Measurements from ENCODE around the gene HNRNPUL1. TPM values are rescaled to one million over a fixed set of nuclear protein-coding genes. Genes with fewer than 3 reads are reported as not detected.

The HNRNPUL1 gene
- total RNA-seq, 1 donor from 2014 or later, result 126 TPM

- H3K79me2 ChIP-seq (ENCODE audit: low read depth), result peaks cover 49% of the 10 kb centered on the region
- H3K9ac ChIP-seq, result peak overlapping the region; percentile 84
- H3K36me3 Mint-ChIP-seq, result peaks cover 12% of the 10 kb centered on the region
- peak overlapping the region; percentile 85 for H3K27ac ChIP-seq
- H3F3A ChIP-seq (ENCODE audit: low read depth), result peaks cover 43% of the 10 kb centered on the region
- no peaks in the 10 kb centered on the region for H3K27me3 ChIP-seq
- H3K9me3 Mint-ChIP-seq, result no peaks in the 10 kb centered on the region
- DNase-seq (ENCODE audit: low spot score), result peak; percentile 76
- H3K27ac Mint-ChIP-seq, result peak overlapping the region; percentile 98
- TF ChIP-seq CTCF (IDR thresholded peaks at IDR 0.05) (no peak), EZH2phosphoT487 (IDR thresholded peaks at IDR 0.05) (no peak), EZH2 (IDR thresholded peaks at IDR 0.05) (no peak)
- H3K9me3 ChIP-seq (ENCODE audit: low read depth), result no peaks in the 10 kb centered on the region
- peak overlapping the region; percentile 69 for H3K4me3 ChIP-seq
- peaks cover 5% of the 10 kb centered on the region for H3K36me3 ChIP-seq
- H3K27me3 Mint-ChIP-seq (ENCODE audit: insufficient read depth, low read depth), result peaks cover 10% of the 10 kb centered on the region
- H2AFZ ChIP-seq (replicated peaks), result peak overlapping the region; percentile 45
- peaks cover 22% of the 10 kb centered on the region for H3K4me1 Mint-ChIP-seq
- peaks cover 26% of the 10 kb centered on the region for H4K20me1 ChIP-seq (ENCODE audit: low read depth)
- H3K4me2 ChIP-seq, result peak overlapping the region; percentile 77
- peaks cover 16% of the 10 kb centered on the region for H3K4me1 ChIP-seq
- H3K4me3 Mint-ChIP-seq, result peak overlapping the region; percentile 99
Observed at GRCh38 chr19:41263042-41263849, 926 bp upstream of the HNRNPUL1 start.

- peaks cover 43% of the 10 kb centered on the region for H3F3A ChIP-seq (ENCODE audit: low read depth)
- Mint-ChIP-seq H3K4me1 (peaks cover 22% of the 10 kb centered on the region), H3K36me3 (peaks cover 6% of the 10 kb centered on the region), H3K27me3 (ENCODE audit: insufficient read depth, low read depth) (peaks cover 8% of the 10 kb centered on the region), H3K27ac (peak overlapping the region; percentile 99), H3K4me3 (peak overlapping the region; percentile 99), H3K9me3 (no peaks in the 10 kb centered on the region)
- H2AFZ ChIP-seq (replicated peaks), result peak overlapping the region; percentile 18
- H3K4me3 ChIP-seq, result peak overlapping the region; percentile 95
- H3K9ac ChIP-seq, result peak overlapping the region; percentile 97
- DNase-seq (ENCODE audit: low spot score), result peak; percentile 54
- H3K36me3 ChIP-seq, result peaks cover 16% of the 10 kb centered on the region
- no peaks in the 10 kb centered on the region for H3K27me3 ChIP-seq
- peaks cover 64% of the 10 kb centered on the region for H3K79me2 ChIP-seq (ENCODE audit: low read depth)
- H3K27ac ChIP-seq, result peak overlapping the region; percentile 96
- H3K4me1 ChIP-seq, result peaks cover 16% of the 10 kb centered on the region
- no peaks in the 10 kb centered on the region for H3K9me3 ChIP-seq (ENCODE audit: low read depth)
- peak overlapping the region; percentile 92 for H3K4me2 ChIP-seq
- TF ChIP-seq EZH2phosphoT487 (IDR thresholded peaks at IDR 0.05) (no peak), EZH2 (IDR thresholded peaks at IDR 0.05) (no peak), CTCF (IDR thresholded peaks at IDR 0.05) (no peak)
- peaks cover 37% of the 10 kb centered on the region for H4K20me1 ChIP-seq (ENCODE audit: low read depth)
Observed at GRCh38 chr19:41264581-41265394, 616 bp downstream of the HNRNPUL1 start.

- peaks cover 16% of the 10 kb centered on the region for H3K36me3 ChIP-seq
- peaks cover 42% of the 10 kb centered on the region for H4K20me1 ChIP-seq (ENCODE audit: low read depth)
- peak overlapping the region; percentile 96 for H3K27ac ChIP-seq
- peaks cover 16% of the 10 kb centered on the region for H3K4me1 ChIP-seq
- DNase-seq (ENCODE audit: low spot score), result peak; percentile 26
- H3K4me2 ChIP-seq, result peak overlapping the region; percentile 92
- Mint-ChIP-seq H3K4me3 (peak overlapping the region; percentile 99), H3K36me3 (peaks cover 4% of the 10 kb centered on the region), H3K4me1 (peaks cover 22% of the 10 kb centered on the region), H3K9me3 (no peaks in the 10 kb centered on the region), H3K27ac (peak overlapping the region; percentile 99), H3K27me3 (ENCODE audit: insufficient read depth, low read depth) (peaks cover 8% of the 10 kb centered on the region)
- TF ChIP-seq CTCF (IDR thresholded peaks at IDR 0.05) (no peak), EZH2 (IDR thresholded peaks at IDR 0.05) (no peak)
- H3K4me3 ChIP-seq, result peak overlapping the region; percentile 95
- H3K9me3 ChIP-seq (ENCODE audit: low read depth), result no peaks in the 10 kb centered on the region
- peaks cover 72% of the 10 kb centered on the region for H3K79me2 ChIP-seq (ENCODE audit: low read depth)
- H3K27me3 ChIP-seq, result no peaks in the 10 kb centered on the region
- peak overlapping the region; percentile 97 for H3K9ac ChIP-seq
- peaks cover 41% of the 10 kb centered on the region for H3F3A ChIP-seq (ENCODE audit: low read depth)
- H2AFZ ChIP-seq (replicated peaks), result no peak overlapping the region
Observed at GRCh38 chr19:41265395-41266153, 1.4 kb downstream of the HNRNPUL1 start.
